ENCODE results near the gene STAG2.

STAG2 gene

GRCh38 chrX:123975180-123975579 lies 13.7 kb downstream of the STAG2 start:
- DNase-seq (ENCODE audit: low spot score) = peak; percentile 33

DNA sequence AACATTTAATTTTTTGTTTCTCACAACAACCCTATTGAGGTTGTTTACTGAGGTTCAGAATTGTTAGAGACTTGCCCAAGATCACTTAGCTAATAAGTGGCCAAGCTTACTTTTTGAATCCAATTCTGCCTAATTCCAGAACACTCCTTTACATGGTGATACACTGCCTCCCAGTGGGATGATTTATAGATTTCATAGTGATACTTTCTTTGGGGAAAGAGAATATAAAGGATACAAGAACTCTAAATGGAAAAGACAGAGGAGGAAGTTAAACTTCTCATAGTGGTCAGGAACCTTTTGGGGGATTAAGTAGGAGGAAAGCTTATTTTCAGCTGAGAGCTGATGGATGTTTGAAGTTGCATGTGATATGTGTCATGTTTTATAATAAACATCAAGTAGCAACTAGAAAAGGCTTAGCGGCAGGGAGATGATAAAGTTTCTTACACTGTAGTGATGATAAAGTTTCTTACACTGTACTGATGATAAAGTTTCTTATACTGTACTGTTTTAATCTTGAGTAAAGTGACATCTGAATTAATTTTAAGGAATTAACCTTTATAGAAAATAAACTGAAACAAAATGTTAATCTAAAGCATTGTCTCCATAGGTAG lies 15.3 kb downstream of the STAG2 start:
- peak; percentile 10 for DNase-seq (ENCODE audit: low spot score)

GRCh38 chrX:123983240-123983639 lies 21.7 kb downstream of the STAG2 start:
- no peak for DNase-seq (ENCODE audit: low spot score)

DNA sequence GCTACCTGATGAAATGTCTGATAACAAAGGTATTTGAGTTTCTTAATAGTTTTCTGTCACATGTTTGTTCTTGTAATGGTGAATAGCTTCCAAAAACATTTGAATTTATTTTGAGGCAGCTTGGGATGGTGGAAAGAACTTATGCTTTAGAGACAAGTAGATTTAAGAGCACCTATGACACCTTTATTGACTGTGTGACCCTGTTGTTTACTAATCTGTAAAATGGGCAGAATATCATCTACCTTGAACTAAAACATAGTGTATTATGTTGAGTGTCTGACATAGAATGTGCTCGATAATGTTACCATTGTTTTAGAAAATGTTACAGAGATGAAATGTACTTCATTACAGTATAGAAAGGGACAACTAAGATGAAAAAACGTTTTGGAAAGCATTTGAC lies 24.9 kb downstream of the STAG2 start:
- no peak for DNase-seq (ENCODE audit: low spot score)

- DNase-seq (ENCODE audit: low spot score) = no peak
These were observed 27.1 kb downstream of the STAG2 start for GRCh38 chrX:123988423-123989111.

DNA sequence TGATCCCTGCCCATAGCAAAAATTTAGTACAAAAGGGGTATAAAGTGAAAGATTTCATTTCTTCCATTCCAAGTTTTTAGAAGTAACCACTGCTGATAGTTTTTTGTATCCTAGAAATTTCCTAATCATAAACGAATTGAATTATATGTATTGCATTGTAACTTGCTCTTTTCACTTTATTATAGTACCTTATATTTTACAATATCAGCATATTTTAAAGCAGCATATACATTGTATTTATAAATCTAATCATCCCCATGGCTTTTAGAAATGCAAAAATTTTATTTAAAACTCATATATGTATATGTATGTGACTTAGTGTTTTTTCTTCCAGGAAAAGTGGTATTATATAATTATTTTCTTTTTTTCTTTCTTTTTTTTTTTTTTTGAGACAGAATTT lies 27.7 kb downstream of the STAG2 start:
- DNase-seq (ENCODE audit: low spot score) = no peak

DNA sequence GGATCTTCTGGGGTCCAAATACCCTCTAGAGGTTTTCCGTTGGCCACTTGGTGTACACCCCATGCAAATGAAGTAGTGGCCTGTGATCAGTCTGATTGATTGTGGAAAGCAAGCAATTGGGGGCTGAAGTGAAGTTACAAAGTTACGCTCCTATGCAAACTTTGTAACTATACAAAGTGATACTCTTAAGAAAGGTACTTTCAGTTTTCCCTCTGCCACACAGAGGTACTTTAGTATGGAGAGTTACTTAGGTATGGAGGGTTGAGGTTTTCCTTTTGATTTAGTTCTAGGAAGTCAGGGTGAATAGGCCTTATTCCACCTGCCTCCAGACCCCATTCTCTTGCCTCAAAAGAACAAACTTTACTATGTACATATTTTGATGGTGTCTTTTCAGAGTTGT lies 28.7 kb downstream of the STAG2 start:
- DNase-seq (ENCODE audit: low spot score) = no peak

- DNase-seq (ENCODE audit: low spot score) = no peak
These were observed 29.1 kb downstream of the STAG2 start for GRCh38 chrX:123990602-123991001.

DNA sequence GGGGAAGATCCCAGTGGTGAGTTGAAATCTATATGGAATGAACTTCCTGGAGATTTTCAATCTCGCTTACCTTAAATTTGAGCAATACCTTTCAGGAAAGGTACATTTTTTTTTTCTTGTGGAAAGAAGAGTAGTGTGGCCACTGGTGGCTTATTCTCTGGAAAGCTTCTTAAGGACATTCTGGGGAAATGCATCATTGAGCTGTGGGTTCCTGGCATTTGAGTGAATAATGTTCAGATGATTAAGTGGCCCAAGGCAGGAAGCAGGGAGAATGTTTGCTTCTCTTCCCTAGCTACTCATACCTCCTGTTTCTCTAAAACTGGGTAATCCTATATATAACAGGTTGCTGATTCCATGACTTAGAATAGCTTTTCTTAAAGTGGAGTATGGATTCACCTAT lies 31.8 kb downstream of the STAG2 start:
- DNase-seq (ENCODE audit: low spot score) = peak; percentile 35

- DNase-seq (ENCODE audit: low spot score) = no peak
These were observed 32.6 kb downstream of the STAG2 start for GRCh38 chrX:123993904-123994635.

DNA sequence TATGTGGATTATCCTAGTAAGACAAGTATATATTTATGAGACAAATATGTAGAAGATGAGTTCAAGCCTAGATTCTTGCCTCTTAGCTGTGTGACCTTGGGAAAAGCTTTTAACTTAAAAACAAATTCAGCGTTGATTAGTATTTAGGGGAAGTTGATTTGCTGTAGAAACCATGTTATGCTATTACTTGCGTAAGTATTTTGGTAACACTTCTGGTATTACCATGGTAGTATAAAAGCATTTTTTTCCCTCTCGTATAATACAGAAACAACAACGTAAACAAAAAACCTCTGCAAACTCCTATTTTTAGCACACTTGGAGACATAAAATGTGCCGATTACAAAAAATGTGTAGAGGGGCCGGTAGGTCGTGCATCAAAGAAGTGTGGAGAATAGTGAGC lies 33.2 kb downstream of the STAG2 start:
- no peak for DNase-seq (ENCODE audit: low spot score)

- no peak for DNase-seq (ENCODE audit: low spot score)
These were observed 40.1 kb downstream of the STAG2 start for GRCh38 chrX:124001581-124001980.

GRCh38 chrX:124005228-124005627 lies 43.7 kb downstream of the STAG2 start:
- DNase-seq (ENCODE audit: low spot score) = no peak

GRCh38 chrX:124010157-124010556 lies 48.7 kb downstream of the STAG2 start:
- no peak for DNase-seq (ENCODE audit: low spot score)

- DNase-seq (ENCODE audit: low spot score) = no peak
These were observed 49.1 kb downstream of the STAG2 start for GRCh38 chrX:124010566-124010965.

DNA sequence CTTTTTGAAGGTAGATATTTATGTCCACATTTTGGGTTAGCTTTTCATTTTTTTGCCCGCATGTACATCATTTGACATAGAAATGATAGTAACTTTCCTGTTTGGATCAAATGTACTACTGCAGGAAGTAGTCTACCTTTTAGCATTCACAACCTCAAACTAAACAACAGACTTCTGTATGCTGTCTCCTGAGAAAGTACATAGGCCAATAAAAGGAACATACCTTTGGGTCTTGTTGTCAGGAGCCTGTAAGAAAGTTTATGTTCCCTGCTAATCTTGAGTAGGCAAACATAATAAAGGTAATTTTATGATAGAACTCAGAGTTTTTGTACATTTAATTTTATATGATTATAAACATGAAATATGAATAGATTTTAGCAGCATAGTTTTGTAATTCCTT lies 54.2 kb downstream of the STAG2 start:
- DNase-seq (ENCODE audit: low spot score) = no peak

- no peak for DNase-seq (ENCODE audit: low spot score)
These were observed 55.3 kb downstream of the STAG2 start for GRCh38 chrX:124016825-124017224.

DNA sequence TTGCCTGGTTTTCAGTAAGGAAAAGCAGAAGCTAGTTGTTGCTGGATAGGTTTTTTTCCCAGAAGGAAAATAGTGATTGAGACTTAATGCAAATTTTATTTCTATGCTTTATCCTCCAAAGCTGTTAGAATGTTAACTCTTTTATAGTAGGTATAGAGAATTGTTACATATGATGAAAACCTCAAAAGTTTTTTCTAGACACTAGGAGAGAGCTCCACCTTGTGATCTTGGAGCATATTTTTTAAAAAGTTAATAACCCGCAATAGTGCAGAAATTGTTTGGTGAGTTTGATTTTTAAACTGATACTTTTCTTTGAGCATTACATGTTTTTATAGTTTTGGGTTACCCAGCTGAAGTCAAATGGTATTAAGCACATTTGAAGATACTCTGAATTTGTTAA lies 56.5 kb downstream of the STAG2 start:
- no peak for DNase-seq (ENCODE audit: low spot score)

DNA sequence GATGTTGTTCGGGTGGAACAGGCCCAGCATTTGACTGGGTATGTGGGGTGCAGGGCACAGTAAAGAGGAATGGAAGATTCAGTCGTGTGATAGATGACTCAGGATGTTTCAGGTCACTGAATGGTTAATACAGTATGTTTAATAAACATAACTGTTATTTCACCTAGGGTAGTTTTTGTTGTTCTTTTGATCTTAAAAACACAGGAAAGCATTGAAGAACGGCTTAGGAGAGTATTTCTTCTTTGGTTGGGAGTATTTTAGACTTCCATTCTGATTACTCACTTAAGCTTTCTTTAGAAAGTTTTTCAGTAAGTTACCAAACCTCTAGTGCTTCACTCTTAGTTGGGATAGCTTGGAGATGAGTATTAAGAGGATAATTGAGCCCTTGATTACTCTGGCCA lies 62.3 kb downstream of the STAG2 start:
- DNase-seq (ENCODE audit: low spot score) = peak; percentile 10

- DNase-seq (ENCODE audit: low spot score) = no peak
These were observed 65.0 kb downstream of the STAG2 start for GRCh38 chrX:124026529-124026928.

- DNase-seq (ENCODE audit: low spot score) = no peak
These were observed 66.7 kb downstream of the STAG2 start for GRCh38 chrX:124028182-124028581.

DNA sequence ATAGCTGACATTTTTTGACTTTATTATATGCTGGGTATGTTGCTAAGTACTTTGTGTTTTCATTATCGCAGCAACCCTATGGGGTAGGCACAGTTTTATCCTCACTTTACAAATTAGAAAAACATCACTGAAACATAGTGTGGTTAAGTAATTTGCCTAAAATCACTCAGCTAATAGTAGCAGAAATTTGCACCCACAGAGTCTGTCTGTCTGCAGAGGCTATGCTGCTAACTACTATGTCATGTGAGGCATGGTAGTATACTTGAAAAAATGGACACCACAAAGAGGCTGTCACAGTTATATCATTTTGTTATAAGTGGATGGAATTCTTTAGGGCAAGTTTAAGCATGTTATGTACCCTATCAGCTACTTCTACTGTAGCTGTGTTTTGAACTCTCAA lies 69.0 kb downstream of the STAG2 start:
- DNase-seq (ENCODE audit: low spot score) = no peak

- DNase-seq (ENCODE audit: low spot score) = peak; percentile 7
These were observed 72.3 kb downstream of the STAG2 start for GRCh38 chrX:124033821-124034220.

Measured in AG20443 (cell line).